OCI-LY7 (cell line): ENCODE results near the gene CKAP4.

Experiments used
- CTCF ChIP-seq: fragments of 200-600 bp; sonication (generic); conservative IDR thresholded peaks from 2 replicates; pipeline ENCODE4 v1.5.1; 2014; ENCODE audit warnings: mild to moderate bottlenecking, antibody characterized with exemption, low read length, moderate library complexity, mixed read lengths
- EZH2phosphoT487 ChIP-seq: fragments of 200-600 bp; sonication (generic); IDR thresholded peaks from 2 replicates; pipeline ENCODE4 v1.6.1; 2018; ENCODE audit warnings: low read depth, borderline replicate concordance, mild to moderate bottlenecking, mixed run types, antibody characterized with exemption, low read length, moderate library complexity, mixed read lengths

- TF ChIP-seq CTCF (peak; percentile 95), EZH2phosphoT487 (no peak)
These were observed 24.1 kb downstream of the CKAP4 start for GRCh38 chr12:106223485-106224354.
